Measurements from ENCODE around the gene CASP10.

CASP10 gene

GRCh38 chr2:201200345-201200744, 17.4 kb downstream of the CASP10 start:
- DNase-seq: no peak

- no peak for DNase-seq
Observed at GRCh38 chr2:201201371-201201770, 18.4 kb downstream of the CASP10 start.

- DNase-seq: no peak
Observed at GRCh38 chr2:201203916-201204654, 21.1 kb downstream of the CASP10 start.

GRCh38 chr2:201204655-201205514, 21.9 kb downstream of the CASP10 start:
- DNase-seq: no peak

- no peak for DNase-seq
Observed at GRCh38 chr2:201205515-201205849, 22.5 kb downstream of the CASP10 start.

- no peak for DNase-seq
Observed at GRCh38 chr2:201208563-201209252, 25.8 kb downstream of the CASP10 start.

- DNase-seq: no peak
Observed at GRCh38 chr2:201215963-201216362, 33.0 kb downstream of the CASP10 start.

- DNase-seq: no peak
Observed at GRCh38 chr2:201216918-201217317, 34.0 kb downstream of the CASP10 start.

- no peak for DNase-seq
Observed at GRCh38 chr2:201218780-201219179, 35.8 kb downstream of the CASP10 start.

- no peak for DNase-seq
Observed at GRCh38 chr2:201219328-201220096, 36.6 kb downstream of the CASP10 start.

- DNase-seq: peak; percentile 91
Observed at GRCh38 chr2:201220102-201220570, 37.2 kb downstream of the CASP10 start.

- DNase-seq: no peak
Observed at GRCh38 chr2:201223089-201224073, 40.4 kb downstream of the CASP10 start.

- no peak for DNase-seq
Observed at GRCh38 chr2:201228271-201228911, 45.5 kb downstream of the CASP10 start.

GRCh38 chr2:201228912-201229290, 46.0 kb downstream of the CASP10 start:
- DNase-seq: peak; percentile 51

GRCh38 chr2:201231781-201232466, 49.0 kb downstream of the CASP10 start:
- DNase-seq: peak; percentile 99

GRCh38 chr2:201232467-201232815, 49.5 kb downstream of the CASP10 start:
- no peak for DNase-seq

- peak; percentile 98 for DNase-seq
Observed at GRCh38 chr2:201233192-201233811, 50.4 kb downstream of the CASP10 start.

- no peak for DNase-seq
Observed at GRCh38 chr2:201233812-201234662, 51.1 kb downstream of the CASP10 start.

GRCh38 chr2:201234663-201235135, 51.8 kb downstream of the CASP10 start:
- no peak for DNase-seq

Measured in hematopoietic multipotent progenitor cell treated with erythropoietin and hydrocortisone succinate and interleukin-3 and kit ligand, for 6 days (in vitro differentiated cells).